NCI-H524 treated with DMSO at 0.1 percent for 48 hours (cell line): ENCODE data around the gene DIS3L2.
"Not testable (repeated sequence)": the region's sequence is repeated elsewhere in the genome, so short reads cannot be mapped to it uniquely, and the experiment has no call there.

Experiments used
- DNase-seq: peaks from one replicate; lab custom pipeline; 2025; lab: John Stamatoyannopoulos, UW

Gene DIS3L2

GRCh38 chr2:231928901-231929725 lies 32.4 kb upstream of the DIS3L2 start:
- no peak for DNase-seq

DNA sequence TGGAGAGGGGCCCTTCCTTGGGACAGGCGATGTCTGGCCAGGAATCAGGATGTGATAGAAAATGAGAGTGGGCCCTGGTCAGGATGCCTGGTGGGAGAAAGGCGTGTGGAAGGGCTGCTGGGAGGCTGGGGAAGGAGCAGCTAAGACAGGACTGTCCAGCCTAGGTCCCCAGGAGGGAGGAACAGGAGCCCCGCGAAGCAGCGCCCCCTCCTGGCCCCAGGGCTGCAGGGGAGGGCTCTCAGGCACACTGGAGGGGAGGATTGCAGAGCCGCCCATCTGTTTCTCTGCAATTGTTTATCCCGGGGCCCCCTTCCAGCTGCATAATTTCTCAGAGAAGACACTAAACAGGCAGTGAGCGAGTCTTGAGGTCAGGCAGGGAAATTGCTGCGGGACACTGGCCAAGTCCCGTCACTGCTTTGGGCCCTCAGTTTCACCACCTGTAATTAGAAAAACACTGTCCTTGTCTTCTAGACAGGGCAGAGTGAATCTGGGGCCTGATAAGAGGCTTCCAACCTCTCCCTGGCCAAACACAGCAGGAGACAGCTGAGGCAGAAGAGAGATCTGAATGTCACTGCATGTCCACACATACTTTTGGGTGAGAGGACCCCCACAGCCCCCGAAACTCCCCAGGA lies 31.4 kb upstream of the DIS3L2 start:
- DNase-seq, result peak; percentile 10

GRCh38 chr2:231930593-231931281 lies 30.8 kb upstream of the DIS3L2 start:
- DNase-seq, result no peak

- DNase-seq, result no peak
Measured at GRCh38 chr2:231931481-231931915, 30.0 kb upstream of the DIS3L2 start.

DNA sequence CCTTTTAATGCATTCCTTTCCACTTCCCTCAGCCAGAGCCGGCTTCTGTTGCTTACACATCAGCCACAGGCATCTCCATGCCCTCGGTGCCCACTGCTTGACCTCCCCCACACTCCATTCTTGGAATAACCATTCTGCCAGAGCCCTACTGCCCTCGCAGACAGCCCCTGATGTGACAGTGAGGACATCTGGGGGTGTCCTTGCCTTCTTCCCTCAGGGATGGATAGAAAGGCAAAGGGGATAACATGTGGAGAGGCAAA lies 28.9 kb upstream of the DIS3L2 start:
- no peak for DNase-seq

DNA sequence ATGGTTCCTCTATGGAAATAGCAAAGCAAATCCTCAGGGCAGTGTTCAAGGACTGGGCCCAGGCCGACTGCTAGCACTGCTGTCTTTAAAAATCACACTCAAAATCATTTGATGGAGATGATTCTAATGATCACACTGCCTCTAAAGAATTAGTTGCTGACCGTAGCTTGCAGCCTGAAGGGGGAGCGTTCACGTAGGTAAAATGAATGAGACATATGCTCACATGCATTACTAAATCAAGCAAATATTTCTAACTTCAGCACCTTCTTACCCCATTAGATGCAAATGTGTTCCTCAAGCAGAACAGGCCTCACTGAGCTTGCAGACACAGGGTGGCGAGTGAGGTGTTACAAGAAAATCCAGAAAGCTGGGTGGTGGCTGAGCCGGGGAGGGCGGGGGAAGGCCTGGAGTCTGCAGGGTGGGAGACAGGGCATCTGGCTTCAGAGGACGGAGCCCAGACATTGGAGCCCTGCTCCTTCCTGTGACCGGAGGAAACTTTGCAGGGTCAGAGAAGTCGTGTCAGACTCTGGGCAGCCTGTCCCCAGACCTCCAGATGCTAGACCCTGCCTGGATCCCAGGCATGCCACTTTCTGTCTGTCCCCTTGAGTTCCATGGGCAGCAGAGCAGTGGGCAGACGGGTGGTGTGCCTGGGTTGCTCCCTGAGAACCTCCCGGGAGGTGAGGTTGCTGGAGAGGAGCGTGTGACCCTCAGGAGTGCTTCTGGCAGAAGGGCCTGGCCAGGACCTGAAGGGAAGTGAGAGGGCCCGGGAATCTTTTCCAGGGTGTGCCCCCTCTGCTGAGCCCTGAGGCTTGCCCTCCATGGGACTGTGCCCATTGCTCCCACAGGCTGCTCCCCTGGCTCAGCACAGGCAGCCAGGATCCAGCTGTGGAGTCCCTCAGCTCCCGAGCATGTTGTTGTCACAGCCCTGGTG lies 28.3 kb upstream of the DIS3L2 start:
- no peak for DNase-seq

DNA sequence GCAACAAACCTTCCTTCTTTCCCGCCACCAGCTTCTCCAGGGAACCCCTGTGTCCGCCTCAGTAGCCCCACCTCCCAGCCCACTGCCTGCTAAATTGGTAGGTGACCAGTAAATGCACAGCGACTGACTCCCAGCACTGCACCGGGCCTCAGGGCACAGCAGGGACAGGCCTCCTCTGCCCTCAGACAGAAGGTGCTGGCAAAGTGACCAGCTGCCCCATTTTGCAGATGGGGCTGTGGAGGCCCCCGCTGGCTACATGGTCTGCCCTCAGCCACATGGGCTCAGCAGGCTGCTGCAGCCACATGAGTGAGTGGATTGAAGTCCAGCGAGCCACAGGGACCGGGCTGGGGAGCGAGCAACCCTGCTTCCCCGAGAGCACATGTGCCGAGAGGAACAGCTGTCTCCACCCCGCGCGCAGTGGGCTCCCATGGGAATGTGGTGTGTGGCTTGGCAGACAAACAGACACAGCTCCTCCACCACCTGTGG lies 27.6 kb upstream of the DIS3L2 start:
- peak; percentile 3 for DNase-seq

DNA sequence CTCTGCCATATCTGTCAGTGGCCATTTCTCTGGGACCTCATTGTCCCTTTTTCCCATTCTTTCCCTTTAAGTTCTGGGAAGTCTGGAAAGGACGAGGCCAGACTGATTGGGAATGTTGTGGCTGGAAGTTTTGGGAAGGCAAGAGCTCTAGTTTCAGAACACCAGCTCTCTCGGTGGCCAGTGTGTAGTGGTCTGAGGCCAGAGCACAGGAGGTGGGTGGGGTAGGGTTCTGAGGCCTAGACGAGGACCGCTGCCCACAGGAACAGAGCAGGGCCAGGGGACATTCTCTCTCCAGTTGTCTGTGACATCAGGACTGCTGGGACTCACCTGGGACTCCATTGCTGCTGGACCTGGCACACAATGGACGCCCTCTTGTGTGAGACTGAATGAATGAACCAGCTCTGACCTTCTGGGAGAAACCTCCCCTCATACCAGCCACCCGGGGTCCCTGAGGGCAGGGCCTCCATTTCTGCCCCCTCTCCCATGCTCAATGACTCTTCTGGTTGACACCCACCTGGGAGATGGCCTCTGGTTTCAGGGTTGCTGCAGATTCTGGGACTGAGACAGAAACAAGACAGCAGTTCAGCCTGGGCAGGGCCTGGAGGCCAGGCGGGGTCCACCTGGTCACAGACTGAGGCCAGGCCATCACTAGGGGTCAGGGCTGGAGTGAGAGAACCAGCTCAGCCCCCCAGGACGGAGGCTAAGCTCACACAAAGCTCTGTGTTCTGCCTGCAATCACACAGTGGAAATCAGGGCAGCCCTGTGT lies 26.9 kb upstream of the DIS3L2 start:
- no peak for DNase-seq

DNA sequence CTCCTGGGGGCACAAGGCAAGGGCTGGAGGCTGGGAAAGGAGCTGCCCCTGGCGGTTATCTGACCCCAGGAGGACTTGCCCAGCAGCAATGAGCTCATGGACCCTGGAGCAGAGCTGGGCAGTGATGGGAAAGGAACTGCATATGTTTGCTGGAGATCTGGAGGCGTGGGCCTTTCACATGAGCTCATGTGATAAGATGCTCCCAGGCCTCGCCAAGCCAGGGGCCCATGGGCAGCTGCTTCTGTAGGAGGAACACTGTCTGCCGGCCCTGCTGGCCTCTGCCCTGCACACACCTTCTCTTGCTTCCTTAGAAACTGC lies 26.3 kb upstream of the DIS3L2 start:
- no peak for DNase-seq

GRCh38 chr2:231935815-231936214 lies 25.7 kb upstream of the DIS3L2 start:
- no peak for DNase-seq

DNA sequence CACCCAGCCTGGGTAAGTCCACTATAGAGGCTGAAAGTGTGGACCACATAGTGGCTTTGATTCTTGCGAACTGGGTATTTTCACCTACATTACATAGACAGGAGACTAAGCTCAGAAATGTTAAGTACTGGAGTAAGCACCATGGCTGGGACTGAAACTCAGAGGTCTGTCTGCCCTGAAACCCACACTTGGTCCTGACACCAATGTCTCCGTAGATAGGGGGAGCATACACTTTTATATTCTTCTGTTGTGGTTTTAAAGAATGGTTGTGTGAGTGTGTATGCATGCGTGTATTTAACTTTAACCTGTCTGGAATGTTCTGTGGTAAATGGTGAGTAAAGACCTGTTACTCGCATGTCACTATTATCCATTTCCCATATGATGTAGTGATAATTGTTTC lies 25.0 kb upstream of the DIS3L2 start:
- no peak for DNase-seq

DNA sequence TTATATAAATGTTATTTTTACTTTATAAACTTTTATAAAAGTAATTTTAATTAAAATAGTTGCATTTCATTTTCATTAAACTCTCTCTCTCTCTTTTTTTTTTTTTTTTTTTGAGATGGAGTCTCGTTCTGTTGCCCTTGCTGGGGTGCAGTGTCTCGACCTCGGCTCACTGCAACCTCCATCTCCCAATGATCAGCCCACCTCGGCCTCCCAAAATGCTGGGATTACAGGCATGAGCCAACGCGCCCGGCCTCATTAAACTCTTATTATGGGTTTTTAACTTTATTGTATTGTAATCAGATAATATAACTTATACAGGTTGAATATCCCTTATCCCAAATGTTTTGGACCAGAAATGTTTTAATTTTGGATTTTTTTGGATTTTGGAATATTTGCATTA lies 24.5 kb upstream of the DIS3L2 start:
- no peak for DNase-seq

- DNase-seq, result no peak
Measured at GRCh38 chr2:231939022-231939421, 22.5 kb upstream of the DIS3L2 start.

DNA sequence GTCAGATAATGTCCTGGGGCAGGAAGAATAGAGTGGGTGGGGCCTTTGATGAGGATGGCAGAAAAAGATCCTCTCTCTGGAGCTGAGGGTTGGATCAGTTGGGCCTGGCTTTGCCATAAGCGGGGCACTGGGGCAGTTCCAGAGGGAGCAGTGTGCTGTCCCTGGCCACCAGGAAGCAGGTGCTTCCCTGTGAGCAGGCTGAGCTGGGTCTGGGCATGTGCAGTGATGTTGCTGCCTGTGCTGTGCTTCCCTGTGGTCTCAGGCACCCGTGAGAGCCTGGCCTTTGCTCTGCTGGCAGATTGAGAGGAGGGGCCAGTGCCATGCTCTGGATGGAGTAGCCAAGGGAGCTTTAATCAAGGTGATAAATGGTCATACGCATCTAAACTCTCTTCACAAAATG lies 20.7 kb upstream of the DIS3L2 start:
- DNase-seq, result no peak

DNA sequence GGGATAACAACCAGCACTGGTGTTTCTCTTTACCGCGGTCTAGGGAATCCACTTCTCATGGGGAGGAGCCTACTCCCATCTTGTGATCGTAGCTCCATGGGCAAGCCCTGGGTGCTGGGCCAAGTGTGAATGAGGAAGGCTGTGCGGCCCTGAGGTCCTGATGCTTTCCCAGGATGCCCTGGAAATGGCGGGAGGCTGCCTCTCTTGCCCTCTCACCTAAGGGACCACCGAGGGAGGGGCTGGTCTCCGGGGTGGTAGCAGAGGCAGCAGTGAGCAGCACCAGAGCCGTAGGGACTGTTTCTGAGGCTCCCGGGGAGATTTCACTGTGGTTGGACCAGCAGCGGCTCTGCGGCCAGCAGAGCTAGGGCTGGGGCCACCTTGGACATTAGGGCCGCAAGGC lies 19.8 kb upstream of the DIS3L2 start:
- DNase-seq, result no peak

GRCh38 chr2:231942180-231942579 lies 19.3 kb upstream of the DIS3L2 start:
- no peak for DNase-seq

DNA sequence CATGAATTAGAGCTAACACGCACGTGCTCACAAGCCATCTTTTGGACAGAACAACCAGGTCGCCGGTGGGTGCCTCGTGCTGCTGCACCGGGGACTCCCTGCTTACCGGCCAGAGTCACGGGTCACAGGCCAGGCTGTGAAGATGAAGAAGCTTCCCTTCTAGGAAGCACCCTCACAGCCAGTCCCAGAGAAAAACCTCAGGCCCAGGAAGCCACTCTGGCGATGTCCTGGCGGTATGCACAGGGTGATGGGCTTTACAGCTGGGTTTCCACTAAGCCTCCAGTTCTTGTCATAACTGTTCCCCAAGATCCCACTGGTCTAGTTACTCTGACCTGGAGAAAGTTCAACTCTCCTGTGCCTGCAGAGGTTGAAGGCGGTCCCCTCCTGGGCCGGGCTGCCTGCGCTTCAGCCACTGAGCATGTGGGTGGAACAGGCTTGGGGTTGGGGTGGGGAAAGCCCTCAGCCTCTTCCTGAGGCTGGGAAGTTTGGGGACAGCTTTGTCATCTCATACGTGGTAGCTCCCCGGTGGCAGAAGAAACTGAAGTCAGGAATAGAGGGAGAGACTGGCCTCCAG lies 15.2 kb upstream of the DIS3L2 start:
- no peak for DNase-seq

- not testable (repeated sequence) for DNase-seq
Measured at GRCh38 chr2:231947112-231947511, 14.4 kb upstream of the DIS3L2 start.

DNA sequence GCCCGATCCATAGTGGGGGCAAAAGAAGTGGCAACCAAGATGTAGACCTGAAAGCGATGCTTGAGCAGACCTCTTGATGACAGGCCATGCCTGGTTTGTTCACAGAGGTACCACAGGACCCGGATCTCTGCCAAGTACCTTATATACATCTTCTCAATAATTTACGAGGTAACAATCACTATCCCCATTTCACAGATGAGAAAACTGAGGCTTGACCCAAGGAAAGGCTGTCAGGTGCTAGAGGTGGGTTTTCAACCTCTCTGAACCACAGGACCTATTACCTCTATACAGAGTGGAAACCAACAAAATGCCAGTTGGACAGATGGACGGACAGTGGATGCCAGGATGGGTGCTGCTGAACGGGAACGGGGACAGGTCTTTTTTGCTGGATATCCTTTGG lies 13.8 kb upstream of the DIS3L2 start:
- no peak for DNase-seq

DNA sequence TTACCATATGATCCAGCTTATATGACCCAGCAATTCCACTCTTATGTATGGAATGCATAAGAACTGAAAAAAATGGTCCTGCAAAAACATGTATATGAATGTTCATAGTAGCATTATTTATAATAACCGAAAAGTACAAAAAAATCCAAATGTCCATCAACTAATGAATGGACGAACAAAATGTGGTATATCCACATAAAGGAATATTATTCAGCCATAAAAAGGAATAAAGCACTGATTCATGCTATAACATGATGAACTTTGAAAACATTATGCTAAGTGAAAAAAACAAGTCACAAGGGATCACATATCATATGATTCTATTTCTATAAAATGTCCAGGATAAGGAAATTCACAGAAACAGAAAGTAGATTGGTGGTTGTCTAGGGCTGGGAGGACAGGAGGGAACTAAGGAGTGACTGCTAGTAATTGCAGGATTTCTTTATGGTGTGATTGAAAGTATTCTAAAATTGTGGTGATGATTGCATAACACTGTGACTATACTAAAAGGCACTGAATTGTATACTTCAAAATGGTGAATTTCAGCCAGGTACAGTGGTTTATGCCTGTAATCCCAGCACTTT lies 10.0 kb upstream of the DIS3L2 start:
- DNase-seq, result no peak
